Activated CD4-positive, alpha-beta T cell treated with anti-CD3 and anti-CD28 coated beads for 24 hours (primary cell): Measurements from ENCODE around the gene ATG9A.

Experiments
- DNase-seq, 2 donors: peaks; one replicate each; pipeline ENCODE4 v3.0.0-alpha.2; 2020; ENCODE audit warnings: low read depth in 2 of 2

Gene ATG9A

DNA sequence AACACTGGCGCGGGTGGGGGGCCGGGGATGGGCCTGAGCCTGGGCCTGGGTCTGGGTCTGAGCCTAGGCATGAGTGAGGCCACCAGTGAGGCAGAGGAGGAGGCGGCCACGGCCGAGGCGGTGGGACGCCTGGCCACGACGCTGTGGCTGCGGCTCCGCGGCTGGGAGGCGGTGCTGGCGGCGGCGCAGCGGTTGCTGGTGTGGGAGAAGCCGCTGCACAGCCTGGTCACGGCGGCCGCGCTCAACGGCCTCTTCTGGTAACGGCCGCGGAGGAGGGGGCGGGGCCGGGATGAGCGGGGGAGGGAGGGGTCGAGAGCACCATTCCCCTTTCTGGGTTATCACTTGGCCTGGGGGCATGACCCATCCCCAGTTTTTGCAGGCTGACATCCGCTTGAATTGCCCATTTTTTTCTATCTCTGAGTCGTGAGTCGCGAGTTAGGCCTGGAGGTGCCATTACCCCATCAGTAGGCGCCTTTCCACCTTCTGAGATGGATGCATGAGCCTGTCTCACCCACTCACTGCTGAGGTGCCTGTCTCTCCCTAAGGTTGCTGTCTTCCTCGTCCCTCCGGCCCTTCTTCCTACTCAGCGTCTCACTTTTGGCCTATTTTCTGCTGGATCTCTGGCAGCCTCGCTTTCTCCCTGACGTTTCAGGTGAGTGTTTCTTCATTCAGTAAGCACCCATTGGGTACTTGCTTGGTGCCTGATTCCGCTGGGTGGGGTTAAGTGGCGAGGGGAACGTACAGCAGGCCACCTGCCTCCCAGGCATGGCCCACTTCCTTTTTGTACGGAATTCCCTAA, 50.9 kb downstream of the ATG9A start:
- DNase-seq: peak; percentile 18 to 36

DNA sequence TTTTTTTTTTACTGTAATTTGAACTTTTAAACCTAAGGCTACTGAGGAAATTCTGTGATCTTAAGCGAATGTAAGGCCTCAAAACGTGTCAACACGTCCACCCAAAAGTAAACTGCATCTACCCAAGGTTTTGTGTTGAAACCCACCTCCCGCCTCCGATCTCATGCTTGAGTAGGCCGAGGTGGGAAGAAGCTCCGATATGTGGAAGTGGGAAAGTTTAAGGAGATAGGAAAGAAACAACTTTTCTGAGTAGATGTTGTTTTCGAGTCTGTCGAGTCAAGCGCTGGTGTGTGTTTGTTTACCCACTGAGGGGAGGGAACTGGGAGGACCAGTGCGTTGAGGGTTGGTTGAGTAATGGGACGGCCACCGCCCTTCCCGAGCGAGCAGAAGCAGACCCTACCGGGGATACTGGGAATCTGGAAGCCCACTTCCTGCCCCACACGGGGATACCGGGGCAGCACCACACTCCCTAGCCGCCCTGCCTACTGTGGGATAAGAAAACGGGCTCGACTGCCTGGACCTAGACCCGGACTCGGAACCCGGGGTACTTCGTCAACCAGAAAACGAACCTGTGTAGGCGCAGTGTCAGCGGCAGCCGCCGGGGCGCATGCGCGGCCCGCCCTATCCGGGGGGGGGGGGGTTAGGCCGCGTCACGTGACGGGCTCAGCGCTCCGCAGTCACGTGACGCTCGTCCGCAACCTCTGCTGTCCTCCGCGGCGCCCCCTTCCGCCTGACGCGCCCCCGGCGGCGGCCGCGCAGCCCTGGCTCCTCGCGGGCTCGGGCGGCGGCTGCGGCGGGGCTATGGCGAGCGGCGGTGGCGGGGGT, 51.7 kb downstream of the ATG9A start, which contains the start of gene RETREG2:
TSS of gene RETREG2 (plus strand) at position 724 of the 825 bp plus-strand sequence. CDS start at position 802, 78 bp downstream.
- DNase-seq: peak; percentile 57 to 62

DNA sequence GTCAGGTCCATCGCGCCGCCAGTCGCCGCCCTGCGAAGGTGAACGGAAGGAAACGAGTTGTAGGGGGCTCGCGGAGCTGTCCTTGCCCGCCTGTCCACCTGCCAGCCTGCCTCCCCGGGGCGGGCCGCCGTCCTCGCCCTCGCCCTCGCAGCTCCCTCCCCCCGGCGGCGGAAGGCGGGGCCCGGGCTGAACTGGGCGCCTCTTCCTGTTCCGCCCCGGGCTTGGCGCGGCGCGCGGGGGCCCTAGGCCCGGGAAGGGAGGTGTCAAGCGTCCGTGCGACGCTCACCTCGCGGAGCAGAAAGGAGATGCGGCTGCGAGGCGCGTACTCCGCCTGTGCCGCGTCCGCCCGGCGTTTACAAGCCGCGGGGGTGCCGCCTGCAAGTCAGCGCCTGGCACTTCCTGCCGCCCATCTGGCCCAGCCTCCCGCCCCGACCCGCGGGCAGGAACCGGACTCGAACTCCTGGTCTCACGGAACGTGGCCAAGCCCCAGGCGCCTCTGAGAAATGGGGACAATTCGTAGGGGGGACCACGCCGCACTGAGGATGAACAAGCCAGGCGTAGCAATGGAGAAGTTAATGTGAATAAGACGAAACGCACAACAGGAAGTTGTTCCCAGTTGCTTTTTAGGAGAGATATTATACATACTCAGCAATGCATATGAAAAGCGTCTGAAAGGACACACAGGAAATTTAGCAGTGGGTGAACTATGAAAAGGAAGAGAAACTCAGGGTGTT, 52.5 kb downstream of the ATG9A start, which contains the start of gene CNPPD1:
TSS of gene CNPPD1 (minus strand) at position 108 of the 734 bp plus-strand sequence. CDS start at position 11, 97 bp downstream.
- peak; percentile 71 to 76 for DNase-seq

DNA sequence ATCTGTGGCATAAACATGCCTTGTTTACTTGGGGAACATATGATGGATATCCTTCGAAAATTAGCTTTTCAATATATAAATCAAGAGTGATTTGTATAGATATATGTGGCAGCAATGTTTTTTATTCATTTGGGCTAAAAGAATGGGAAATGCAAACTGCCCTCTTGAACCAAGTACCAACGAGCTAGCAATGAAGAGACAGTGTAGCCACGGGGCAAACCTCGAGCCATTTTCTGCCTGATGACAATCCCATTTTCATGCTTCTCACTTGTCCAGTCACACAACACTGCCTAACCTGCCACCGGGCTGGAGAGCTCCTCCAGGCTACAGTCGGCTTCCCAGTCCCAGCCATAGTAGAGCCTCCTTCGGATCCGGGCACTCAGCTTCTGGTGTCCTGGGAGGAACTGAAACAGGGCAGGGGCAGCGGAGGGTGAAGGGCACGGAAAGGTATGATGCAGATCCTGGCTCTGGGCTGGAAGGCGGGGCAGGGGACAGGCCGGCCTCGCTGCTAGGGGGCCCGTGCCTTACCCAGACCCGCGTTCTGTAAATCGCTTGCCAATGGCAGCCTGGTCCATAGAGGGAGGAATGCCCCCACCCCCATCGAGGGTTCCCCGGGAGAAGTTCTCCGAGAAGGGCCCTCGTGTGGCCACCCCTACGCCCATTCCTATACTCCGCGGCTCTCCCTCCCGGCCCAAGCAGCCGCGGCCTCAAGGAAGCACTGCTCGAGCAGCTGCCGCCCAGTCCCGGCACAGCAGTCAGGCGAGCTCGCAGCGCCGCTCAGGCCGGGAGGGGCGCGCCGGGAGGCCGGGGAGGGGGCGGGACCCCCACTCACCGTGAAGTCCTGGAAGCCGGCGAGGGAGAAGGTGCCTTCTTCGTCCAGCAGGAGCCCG, 53.3 kb downstream of the ATG9A start:
- DNase-seq: peak in 1 of 2 donors; percentile 16

DNA sequence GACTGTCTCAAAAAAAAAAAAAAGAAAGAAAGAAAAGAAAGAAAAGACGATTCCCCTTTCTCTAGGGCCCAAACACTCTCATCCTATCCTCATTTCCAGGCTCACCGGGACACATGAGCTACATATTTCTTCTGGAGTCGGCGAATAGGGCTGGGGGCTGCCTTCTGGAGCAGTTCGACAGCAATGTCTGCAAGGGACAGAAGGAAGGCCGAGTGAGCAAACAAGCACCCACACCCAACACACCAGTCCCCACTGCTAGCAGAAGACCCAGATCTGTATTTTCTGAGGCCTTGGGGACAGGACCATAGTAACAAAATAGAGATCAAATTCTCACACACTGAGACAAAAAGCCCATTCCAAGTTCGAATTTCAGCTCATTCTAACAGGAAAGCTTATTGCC, 54.0 kb downstream of the ATG9A start:
- no peak for DNase-seq

DNA sequence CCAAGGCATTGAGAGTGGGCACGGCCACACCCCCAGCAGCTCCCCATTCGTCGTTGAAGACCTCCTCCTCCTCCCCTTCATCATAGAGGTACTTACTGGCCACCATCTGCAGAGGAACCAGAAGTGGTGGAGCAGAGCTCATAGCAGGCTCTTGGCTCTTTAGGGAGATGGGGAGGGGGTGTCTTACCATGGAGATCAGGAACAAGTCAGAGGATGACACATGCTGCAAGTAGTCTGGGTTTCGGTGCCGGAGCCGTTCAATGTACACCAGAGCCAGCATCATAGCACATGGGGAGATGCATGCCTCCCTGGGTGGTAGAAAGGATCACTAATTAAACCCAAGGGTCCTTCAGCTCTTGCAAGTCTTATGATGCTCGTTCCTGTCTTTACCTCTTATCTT, 54.6 kb downstream of the ATG9A start:
- DNase-seq: no peak

DNA sequence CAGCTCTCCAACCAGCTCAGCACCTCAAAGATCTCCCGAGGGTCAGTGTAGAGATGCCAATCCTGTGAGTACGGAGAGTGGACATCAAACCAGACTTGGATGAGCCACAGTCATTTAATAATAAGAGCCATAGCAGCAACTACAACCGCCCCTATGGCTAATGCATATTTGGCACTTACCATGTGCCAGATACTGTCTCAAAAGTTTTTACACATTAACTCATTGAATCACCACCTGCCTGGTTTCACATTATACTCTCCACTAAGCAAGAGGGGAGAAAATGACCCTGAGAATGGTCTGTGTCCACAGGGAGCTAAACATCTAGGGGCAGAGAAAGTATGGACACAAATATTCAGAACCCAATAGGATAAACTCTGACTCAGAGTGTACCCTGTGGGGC, 55.3 kb downstream of the ATG9A start:
- no peak for DNase-seq

DNA sequence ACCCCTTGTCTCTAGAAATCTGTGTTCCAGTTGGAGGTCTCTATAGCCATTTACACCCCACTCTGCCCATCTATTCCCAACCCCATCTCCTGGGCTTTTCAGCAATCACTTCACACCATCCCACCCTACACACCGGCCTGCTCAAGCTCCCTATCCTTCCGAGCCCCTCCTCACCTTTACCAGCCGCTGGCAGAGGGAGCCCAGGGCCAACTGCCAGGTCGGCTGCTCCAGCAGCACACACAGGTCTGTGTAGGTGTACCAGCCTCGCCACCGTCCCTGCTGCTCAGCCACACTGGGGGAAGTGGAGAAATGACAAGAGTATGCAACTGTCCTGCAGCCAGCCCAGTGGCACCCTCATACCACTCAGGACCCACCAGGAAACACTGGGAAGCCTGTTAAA, 56.3 kb downstream of the ATG9A start:
- no peak for DNase-seq

DNA sequence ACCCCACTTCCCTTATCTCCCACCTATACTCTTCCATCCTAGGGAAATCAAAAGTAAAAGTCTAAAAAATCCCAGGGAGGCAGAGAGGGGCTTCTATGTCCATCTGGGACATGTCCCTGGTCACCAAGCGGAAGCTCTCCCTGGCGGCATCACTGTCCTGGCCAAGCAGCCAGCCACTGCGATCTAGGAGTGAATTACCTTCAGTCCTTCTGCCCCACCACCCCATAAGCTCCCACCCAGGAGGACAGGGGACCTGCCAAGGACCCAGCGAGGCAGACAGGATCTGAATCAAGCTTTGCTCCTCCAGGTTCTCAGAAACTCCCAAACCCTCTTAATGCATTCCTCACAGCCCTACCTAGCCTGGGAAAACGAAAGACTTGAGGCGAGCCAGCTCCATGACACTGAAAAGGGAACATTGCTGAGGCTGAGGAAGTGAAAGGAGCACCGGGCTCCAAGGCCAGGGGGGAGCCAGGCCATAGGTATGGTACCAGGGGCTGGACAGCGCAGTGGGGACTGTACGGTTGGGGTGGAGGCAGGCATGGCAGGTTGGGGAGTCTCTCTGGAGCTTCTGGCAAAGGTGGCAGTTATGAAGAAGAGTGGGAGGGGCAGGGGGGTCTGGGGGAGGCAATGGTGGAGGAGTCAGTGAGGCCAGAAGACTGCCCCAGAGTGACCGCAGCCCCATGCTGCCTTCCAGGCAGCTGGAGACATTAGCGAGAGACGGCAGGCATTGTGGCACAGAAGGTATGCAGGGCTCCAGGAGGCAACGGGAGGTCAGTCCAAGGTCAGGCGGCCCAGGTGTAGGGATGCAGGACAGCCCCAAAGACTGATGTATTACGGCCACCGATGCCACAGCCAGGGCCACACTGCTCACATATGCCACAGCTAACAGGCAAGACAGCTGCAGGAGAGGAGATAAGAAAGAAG, 56.9 kb downstream of the ATG9A start:
- no peak for DNase-seq

DNA sequence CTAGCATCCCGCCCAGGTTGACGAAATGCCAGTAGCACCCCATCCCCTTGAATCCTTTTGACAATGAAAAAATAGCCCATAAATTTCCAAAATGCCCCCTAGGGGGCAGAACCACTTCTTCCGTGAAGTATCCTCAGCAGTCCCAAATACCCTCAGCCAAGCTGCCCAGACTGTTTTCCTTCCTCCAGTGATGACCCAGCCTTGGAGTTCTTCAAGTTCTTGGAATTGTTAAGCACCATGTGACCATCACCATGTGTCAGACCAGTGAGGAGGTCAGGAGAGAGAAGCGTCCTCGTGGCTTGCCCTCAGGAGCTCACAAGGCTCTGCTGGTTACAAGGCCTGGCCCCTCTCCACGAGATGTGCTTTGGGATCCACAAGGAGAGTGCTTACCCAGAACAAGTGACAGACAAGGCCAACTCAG, 58.2 kb downstream of the ATG9A start:
- peak in 1 of 2 donors; percentile 38 for DNase-seq

DNA sequence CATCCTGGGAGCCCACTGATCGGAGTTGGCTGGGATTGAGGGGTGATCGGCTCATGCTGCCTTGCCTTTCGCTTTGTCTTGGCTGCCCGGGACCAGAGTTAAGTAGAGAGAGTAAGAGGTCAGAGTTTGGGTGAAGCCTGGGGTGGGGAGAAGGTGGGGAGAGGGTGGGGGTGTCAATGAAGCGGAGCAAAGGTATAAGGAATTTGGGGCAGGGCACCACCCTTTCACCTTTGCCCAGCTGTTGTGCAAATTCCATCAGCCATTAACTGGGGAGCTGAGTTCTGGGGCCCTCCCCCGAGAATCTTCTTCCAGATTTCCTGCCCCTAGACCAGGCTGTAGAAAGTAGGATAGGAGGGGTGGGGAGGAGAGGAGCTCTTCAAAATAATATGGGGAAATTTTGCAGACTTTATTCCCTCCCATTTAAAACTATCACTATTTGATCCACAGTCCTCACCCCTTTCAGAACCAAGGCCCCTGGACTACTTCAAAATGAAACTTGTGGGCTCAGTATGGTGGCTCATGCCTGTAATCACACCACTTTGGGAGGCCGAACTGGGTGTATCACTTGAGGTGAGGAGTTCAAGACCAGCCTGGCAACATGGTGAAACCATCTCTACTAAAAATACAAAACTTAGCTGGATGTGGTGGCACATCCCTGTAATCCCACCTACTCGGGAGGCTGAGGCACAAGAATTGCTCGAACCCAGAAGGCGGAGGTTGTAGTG, 59.3 kb downstream of the ATG9A start, which contains the start of gene SLC23A3:
TSS of gene SLC23A3 (minus strand) at position 100 of the 725 bp plus-strand sequence. CDS start at position 55, 45 bp downstream.
- DNase-seq: no peak
